Measurements from ENCODE around the gene CLK2.
A peak's percentile ranks its signal among the peaks of the same experiment; 100 is the strongest.

Gene CLK2

GRCh38 chr1:155245163-155245524, 28.2 kb downstream of the CLK2 start:
- Mint-ChIP-seq H3K4me3 (peak overlapping the region; percentile 75 to 80 (median 79)), H3K27me3 (ENCODE audit: low read depth) (peaks cover 7% of the 10 kb centered on the region), H3K36me3 (ENCODE audit: low read depth) (peaks cover 16% of the 10 kb centered on the region), H3K4me1 (peaks cover 19% of the 10 kb centered on the region), H3K27ac (peak overlapping the region; percentile 53 to 86 (median 81)), H3K9me3 (no peaks in the 10 kb centered on the region)
- TF ChIP-seq CTCF (IDR thresholded peaks at IDR 0.05; ENCODE audit: unreplicated experiment in 3 of 3), result no peak

- H3K4me1 Mint-ChIP-seq, result peaks cover 19% of the 10 kb centered on the region
- TF ChIP-seq CTCF (IDR thresholded peaks at IDR 0.05; ENCODE audit: unreplicated experiment in 3 of 3), result peak; percentile 21 to 46 (median 36)
- no peaks in the 10 kb centered on the region for H3K9me3 Mint-ChIP-seq
- H3K4me3 Mint-ChIP-seq, result peak overlapping the region; percentile 75 to 80 (median 79)
- peaks cover 7% of the 10 kb centered on the region for H3K27me3 Mint-ChIP-seq (ENCODE audit: low read depth)
- H3K27ac Mint-ChIP-seq, result peak overlapping the region; percentile 53 to 86 (median 81)
- H3K36me3 Mint-ChIP-seq (ENCODE audit: low read depth), result peaks cover 16% of the 10 kb centered on the region
Measured at GRCh38 chr1:155244368-155245162, 28.7 kb downstream of the CLK2 start.

GRCh38 chr1:155242805-155243358, 30.4 kb downstream of the CLK2 start:
- TF ChIP-seq CTCF (IDR thresholded peaks at IDR 0.05; ENCODE audit: unreplicated experiment in 3 of 3), result no peak
- Mint-ChIP-seq H3K4me1 (peaks cover 19% of the 10 kb centered on the region), H3K36me3 (ENCODE audit: low read depth) (peaks cover 16% of the 10 kb centered on the region), H3K27me3 (ENCODE audit: low read depth) (peaks cover 7% of the 10 kb centered on the region), H3K9me3 (no peaks in the 10 kb centered on the region), H3K4me3 (peak overlapping the region; percentile 75 to 80 (median 79)), H3K27ac (peak overlapping the region; percentile 24 to 90 (median 82))

- H3K27me3 Mint-ChIP-seq (ENCODE audit: low read depth), result peaks cover 7% of the 10 kb centered on the region
- H3K9me3 Mint-ChIP-seq, result no peaks in the 10 kb centered on the region
- peak overlapping the region; percentile 88 to 92 (median 91) for H3K27ac Mint-ChIP-seq
- H3K36me3 Mint-ChIP-seq (ENCODE audit: low read depth), result peaks cover 13% of the 10 kb centered on the region
- H3K4me1 Mint-ChIP-seq, result peaks cover 19% of the 10 kb centered on the region
- peak overlapping the region; percentile 24 to 80 (median 51) for H3K4me3 Mint-ChIP-seq
- TF ChIP-seq CTCF (IDR thresholded peaks at IDR 0.05; ENCODE audit: unreplicated experiment in 3 of 3), result no peak
Measured at GRCh38 chr1:155241841-155242264, 31.5 kb downstream of the CLK2 start.

GRCh38 chr1:155241069-155241679, 32.1 kb downstream of the CLK2 start:
- TF ChIP-seq CTCF (IDR thresholded peaks at IDR 0.05; ENCODE audit: unreplicated experiment in 3 of 3), result no peak
- Mint-ChIP-seq H3K4me1 (peaks cover 19% of the 10 kb centered on the region), H3K4me3 (peak overlapping the region; percentile 77 to 80 (median 79)), H3K9me3 (no peaks in the 10 kb centered on the region), H3K36me3 (ENCODE audit: low read depth) (peaks cover 13% of the 10 kb centered on the region), H3K27ac (peak overlapping the region; percentile 88 to 92 (median 91)), H3K27me3 (ENCODE audit: low read depth) (peaks cover 7% of the 10 kb centered on the region)

All from nephron (organoid).